HG03558 (cell line): ENCODE results near the gene RPRD1B.

Experiments
- ATAC-seq: cut with Tn5 transposase; IDR thresholded peaks from one replicate; pipeline ENCODE4 v1.9.1; 2021; ENCODE audit warnings: moderate number of reproducible peaks; ENCODE audit not compliant: unreplicated experiment; ENCODE audit errors: extremely low read depth

The RPRD1B gene

GRCh38 chr20:38116409-38117165 is 83.0 kb downstream of the RPRD1B start:
- no peak for ATAC-seq

- no peak for ATAC-seq
These were observed 83.7 kb downstream of the RPRD1B start for GRCh38 chr20:38117205-38117604.

- ATAC-seq: no peak
These were observed 84.1 kb downstream of the RPRD1B start for GRCh38 chr20:38117635-38118034.

- ATAC-seq: no peak
These were observed 85.9 kb downstream of the RPRD1B start for GRCh38 chr20:38119446-38119845.

GRCh38 chr20:38120625-38120988 is 87.1 kb downstream of the RPRD1B start:
- ATAC-seq: no peak

- no peak for ATAC-seq
These were observed 88.2 kb downstream of the RPRD1B start for GRCh38 chr20:38121741-38122140.

GRCh38 chr20:38123021-38123587 is 89.6 kb downstream of the RPRD1B start:
- ATAC-seq: no peak

- ATAC-seq: no peak
These were observed 91.9 kb downstream of the RPRD1B start for GRCh38 chr20:38125157-38126056.

- ATAC-seq: no peak
These were observed 92.8 kb downstream of the RPRD1B start for GRCh38 chr20:38126146-38126921.

GRCh38 chr20:38126932-38127621 is 93.5 kb downstream of the RPRD1B start:
- ATAC-seq: no peak

GRCh38 chr20:38127920-38128528 is 94.5 kb downstream of the RPRD1B start:
- no peak for ATAC-seq

- ATAC-seq: no peak
These were observed 95.1 kb downstream of the RPRD1B start for GRCh38 chr20:38128691-38129090.

GRCh38 chr20:38129248-38129865 is 95.8 kb downstream of the RPRD1B start:
- ATAC-seq: no peak

- ATAC-seq: no peak
These were observed 96.5 kb downstream of the RPRD1B start for GRCh38 chr20:38129893-38130609.

GRCh38 chr20:38130687-38131587 is 97.4 kb downstream of the RPRD1B start:
- no peak for ATAC-seq

- ATAC-seq: no peak
These were observed 98.1 kb downstream of the RPRD1B start for GRCh38 chr20:38131588-38132121.
